A549 (cell line): Measurements from ENCODE around the gene SMAD3. TPM values are rescaled to one million over a fixed set of nuclear protein-coding genes. Genes with fewer than 3 reads are reported as not detected.

ENCODE experiments used
- ATAC-seq, 2 experiments: fragments of 200-7000 bp in 1 of 2; fragments of >200 bp in 1 of 2; cut with Nextera tagmentation in 1 of 2; cut with Tn5 transposase in 1 of 2; 3 replicates each; pipeline versions ENCODE4 v1.8.0 to v1.9.1; 2018 to 2020; ENCODE audit warnings: mild to moderate bottlenecking in 1 of 2, moderate library complexity in 1 of 2
- CTCF ChIA-PET: fragments of 300-600 bp; sonication (Branson Sonifier 250); formaldehyde crosslinking; extraction: SDS; loops from one replicate; lab custom pipeline; 2021; ENCODE audit warnings: antibody characterized with exemption, inconsistent platforms; lab: Yijun Ruan, JAX
- POLR2A ChIA-PET: fragments of 350-600 bp; formaldehyde crosslinking; extraction: SDS; loops from one replicate; lab custom pipeline; 2021; ENCODE audit warnings: antibody characterized with exemption, inconsistent platforms; lab: Yijun Ruan, JAX
- DNase-seq, 2 experiments: peaks; one replicate each; pipeline versions ENCODE4 v3.0.0 to v3.0.0-alpha.2; 2011 to 2016; ENCODE audit warnings: low read depth in 1 of 2, low spot score in 1 of 2
- FAIRE-seq: peaks from 2 replicates; lab custom pipeline; 2011; peaks lifted over from hg19 to GRCh38; lab: Jason Lieb, UNC
- H3K27ac ChIP-seq, 2 experiments: fragments of >200 bp; sonication (Bioruptor Twin); formaldehyde crosslinking; 3 replicates each; pipeline ENCODE4 v1.5.1; 2016 to 2017
- H3K4me1 ChIP-seq: fragments of >200 bp; sonication (Bioruptor Twin); formaldehyde crosslinking; 3 replicates; pipeline ENCODE4 v1.6.1; 2016
- H3K4me2 ChIP-seq: fragments of >200 bp; sonication (Bioruptor Twin); formaldehyde crosslinking; 3 replicates; pipeline ENCODE4 v1.6.1; 2016
- H3K4me3 ChIP-seq: fragments of >200 bp; sonication (Bioruptor Twin); formaldehyde crosslinking; 3 replicates; pipeline ENCODE4 v1.5.1; 2016
- H3K9me3 ChIP-seq: fragments of >200 bp; sonication (Bioruptor Twin); formaldehyde crosslinking; 3 replicates; pipeline ENCODE4 v1.6.1; 2016
- ATOH8 ChIP-seq: fragments of 250-450 bp; sonication (Bioruptor Pico); IDR thresholded peaks from 2 replicates; pipeline ENCODE4 v1.5.0; 2020; ENCODE audit warnings: low read depth, mild to moderate bottlenecking, moderate library complexity
- CEBPB ChIP-seq, 2 experiments: fragments of >200 bp in 1 of 2; sonication (Bioruptor Twin) in 1 of 2; formaldehyde crosslinking in 1 of 2; IDR thresholded peaks; 2 replicates each; pipeline ENCODE4 v1.6.1; 2012 to 2016
- FOSB ChIP-seq: fragments of 250-450 bp; sonication (Bioruptor Pico); IDR thresholded peaks from 2 replicates; pipeline ENCODE4 v1.5.0; 2020; ENCODE audit warnings: mild to moderate bottlenecking, moderate library complexity
- FOSL2 ChIP-seq, 2 experiments: fragments of 450-650 bp in 1 of 2; fragments of >200 bp in 1 of 2; sonication (Bioruptor Twin) in 1 of 2; formaldehyde crosslinking; IDR thresholded peaks; 2 replicates each; pipeline versions ENCODE4 v1.5.0 to v1.6.1; 2016 to 2020; ENCODE audit warnings: mild to moderate bottlenecking in 1 of 2, moderate library complexity in 1 of 2
- FOXS1 ChIP-seq: fragments of 250-450 bp; sonication (Bioruptor Pico); IDR thresholded peaks from 2 replicates; pipeline ENCODE4 v1.5.0; 2020; ENCODE audit warnings: mild to moderate bottlenecking, moderate library complexity
- HES2 ChIP-seq: fragments of >200 bp; sonication (Bioruptor Twin); formaldehyde crosslinking; IDR thresholded peaks from 2 replicates; pipeline ENCODE4 v1.6.1; 2016
- HMGXB4 ChIP-seq: fragments of 250-450 bp; sonication (Bioruptor Pico); IDR thresholded peaks from 2 replicates; pipeline ENCODE4 v1.5.0; 2021; ENCODE audit warnings: mild to moderate bottlenecking, moderate library complexity, borderline replicate concordance
- HOXA7 ChIP-seq: fragments of 250-450 bp; sonication (Bioruptor Pico); IDR thresholded peaks from 2 replicates; pipeline ENCODE4 v1.5.0; 2020; ENCODE audit warnings: mild to moderate bottlenecking, moderate library complexity
- JUN ChIP-seq, 2 experiments: fragments of >200 bp; sonication (Bioruptor Twin); formaldehyde crosslinking; IDR thresholded peaks; 2 replicates in 1 of 2; 3 replicates in 1 of 2; pipeline ENCODE4 v1.6.1; 2016 to 2017
- KDM1A ChIP-seq: fragments of 200-600 bp; sonication (generic); IDR thresholded peaks from 2 replicates; pipeline ENCODE4 v1.6.1; 2016; ENCODE audit warnings: low read depth, mild to moderate bottlenecking
- KDM5A ChIP-seq: fragments of 200-600 bp; sonication (generic); IDR thresholded peaks from 2 replicates; pipeline ENCODE4 v1.6.1; 2016; ENCODE audit warnings: antibody characterized with exemption, mild to moderate bottlenecking
- MAFK ChIP-seq: fragments of 450-650 bp; IDR thresholded peaks from 2 replicates; pipeline ENCODE4 v1.6.1; 2014; ENCODE audit not compliant: partially characterized antibody
- MAX ChIP-seq: IDR thresholded peaks from 2 replicates; pipeline ENCODE4 v1.6.1; 2012
- NR3C1 ChIP-seq: fragments of >200 bp; sonication (Bioruptor Twin); formaldehyde crosslinking; IDR thresholded peaks from 3 replicates; pipeline ENCODE4 v1.6.1; 2017
- PBX3 ChIP-seq: IDR thresholded peaks from 2 replicates; pipeline ENCODE4 v1.6.1; 2012
- RARB ChIP-seq: fragments of 250-450 bp; sonication (Bioruptor Pico); IDR thresholded peaks from 2 replicates; pipeline ENCODE4 v1.8.0; 2021; ENCODE audit warnings: mild to moderate bottlenecking, moderate library complexity
- RCOR1 ChIP-seq: fragments of 150-350 bp; IDR thresholded peaks from 2 replicates; pipeline ENCODE4 v1.6.1; 2014; ENCODE audit warnings: antibody characterized with exemption, low read length, low read depth
- SMC3 ChIP-seq: fragments of >200 bp; sonication (Bioruptor Twin); formaldehyde crosslinking; IDR thresholded peaks from 3 replicates; pipeline ENCODE4 v1.6.1; 2018; ENCODE audit warnings: inconsistent platforms
- TFCP2L1 ChIP-seq: fragments of 250-450 bp; sonication (Bioruptor Pico); IDR thresholded peaks from 2 replicates; pipeline ENCODE4 v1.5.0; 2021; ENCODE audit warnings: mild to moderate bottlenecking
- TP53 ChIP-seq: fragments of 250-450 bp; sonication (Bioruptor Pico); IDR thresholded peaks from 2 replicates; pipeline ENCODE4 v1.5.0; 2021; ENCODE audit warnings: mild to moderate bottlenecking, moderate library complexity
- WGBS: methylation state at CpG from one replicate; pipeline ENCODE4 v1.1.6; 2017; ENCODE audit errors: missing lambda C conversion rate; 5-methylcytosine and 5-hydroxymethylcytosine counted together
- polyA plus RNA-seq, 4 experiments: library from polyadenylated mRNA; depleted of rRNA in 3 of 4; stranded (reverse); fragments of >200 nt; fragmentation: RNase III in 1 of 4; extraction: RNeasy Plus Mini Kit Qiagen cat#74134 plus additional on column Dnase treatment in 1 of 4; gene quantifications; 2 replicates in 3 of 4; 3 replicates in 1 of 4; pipeline ENCODE4 v1.2.3, GENCODE V29; 2011 to 2017

Gene SMAD3
- polyA plus RNA-seq, 2 of the 4 experiments (the other 2 are of a cell fraction) = 74.6 to 77.2 TPM

- Histone ChIP-seq H3K4me3 (no peak overlapping the region), H3K27ac (peak overlapping the region; percentile 86 to 92)
- FAIRE-seq = no peak
Observed at GRCh38 chr15:67117370-67117769, 52.0 kb downstream of the SMAD3 start.

GRCh38 chr15:67118808-67119207 lies 53.4 kb downstream of the SMAD3 start:
- WGBS = 89% methylated on average over 5 of the region's 5 CpGs
- Histone ChIP-seq H3K9me3 (no peaks in the 10 kb centered on the region), H3K4me2 (peak overlapping the region; percentile 72), H3K4me1 (peaks cover 100% of the 10 kb centered on the region), H3K27ac (peak overlapping the region; percentile 86 to 92), H3K4me3 (no peak overlapping the region)
- FAIRE-seq (no peak), DNase-seq (no peak), ATAC-seq (no peak)
- CTCF ChIA-PET = interaction anchor here (0.6 to 15.8 kb wide), 8 partner anchors 9 to 172 kb away, joined by 3 to 142 read pairs (median 4); no protein-coding TSS in a partner anchor
- no peak for TF ChIP-seq CEBPB (IDR thresholded peaks at IDR 0.05)
- TF ChIP-seq FOSL2 (IDR thresholded peaks at IDR 0.05) = no peak
- peak; percentile 32; the same call in 1 of the 2 replicates for TF ChIP-seq FOSL2 (CRISPR knock-in tag; IDR thresholded peaks at IDR 0.05)
- no peak for TF ChIP-seq ATOH8 (CRISPR knock-in tag)
- TF ChIP-seq KDM1A = no peak
- no peak for TF ChIP-seq HES2
- TF ChIP-seq KDM5A = no peak
- no peak for TF ChIP-seq NR3C1
- POLR2A ChIA-PET = interaction anchor here (2.9 kb wide), 1 partner anchor 11 kb away, joined by 16 read pairs; no protein-coding TSS in a partner anchor

More at GRCh38 chr15:67117370-67117769, 52.0 kb downstream of the SMAD3 start:
- 79% methylated on average over 3 of the region's 3 CpGs for WGBS
- Histone ChIP-seq H3K4me1 (peaks cover 94% of the 10 kb centered on the region), H3K9me3 (peaks cover 3% of the 10 kb centered on the region; the same call in 1 of the 3 replicates), H3K4me2 (peak overlapping the region; percentile 72)
- DNase-seq = no peak
- TF ChIP-seq HOXA7 (CRISPR knock-in tag) (no peak), PBX3 (no peak)
- no peak for ATAC-seq
- ChIA-PET CTCF (interaction anchor here (1.1 to 15.8 kb wide), 6 partner anchors 8 to 171 kb away, joined by 3 to 142 read pairs (median 5); no protein-coding TSS in a partner anchor), POLR2A (interaction anchor here (1.0 to 1.7 kb wide), 3 partner anchors 8 to 32 kb away, joined by 3 to 14 read pairs (median 6); no protein-coding TSS in a partner anchor)

GRCh38 chr15:67119238-67119846 lies 53.9 kb downstream of the SMAD3 start:
- peak in 1 of 2 experiments; percentile 33; a peak in 1 of 5 replicates for TF ChIP-seq JUN (IDR thresholded peaks at IDR 0.05)
- peak; percentile 65 for TF ChIP-seq ATOH8 (CRISPR knock-in tag)
- no peak for TF ChIP-seq RCOR1
- TF ChIP-seq SMC3 = no peak
- no peak for TF ChIP-seq MAX
- no peak for TF ChIP-seq HMGXB4
- TF ChIP-seq CEBPB (IDR thresholded peaks at IDR 0.05) = peak in 1 of 2 experiments; percentile 48; a peak in 1 of 4 replicates
- TF ChIP-seq FOSB (CRISPR knock-in tag) = 0 out of 2 replicates have a peak, but pooled peaks have one; percentile 32
- 0 out of 2 replicates have a peak, but pooled peaks have one; percentile 14 for TF ChIP-seq HOXA7 (CRISPR knock-in tag)
- TF ChIP-seq RARB = no peak; the same call in 1 of the 2 replicates
- TF ChIP-seq TFCP2L1 (CRISPR knock-in tag) = peak; percentile 53
- TF ChIP-seq TP53 (CRISPR knock-in tag) = peak; percentile 78; the same call in 1 of the 2 replicates
- TF ChIP-seq MAFK = no peak
- 0 out of 2 replicates have a peak, but pooled peaks have one; percentile 5 for TF ChIP-seq FOXS1 (CRISPR knock-in tag)
- DNase-seq (no peak), FAIRE-seq (no peak), ATAC-seq (no peak)
- POLR2A ChIA-PET = interaction anchor here (0.6 to 2.9 kb wide), 5 partner anchors 10 to 54 kb away, joined by 3 to 16 read pairs (median 3); partner anchors contain the start of gene SMAD3
- 86% methylated on average over 6 of the region's 6 CpGs for WGBS
- Histone ChIP-seq H3K4me2 (peak overlapping the region; percentile 72), H3K4me3 (no peak overlapping the region), H3K4me1 (peaks cover 100% of the 10 kb centered on the region), H3K27ac (peak overlapping the region; percentile 86 to 92), H3K9me3 (no peaks in the 10 kb centered on the region)
- CTCF ChIA-PET = interaction anchor here (0.7 to 15.8 kb wide), 9 partner anchors 10 to 173 kb away, joined by 3 to 142 read pairs (median 4); partner anchors contain the start of gene SMAD3
